Measurements from ENCODE around the gene HMHB1. TPM values are rescaled to one million over a fixed set of nuclear protein-coding genes. Genes with fewer than 3 reads are reported as not detected.

Gene HMHB1
- total and polyA plus RNA-seq, 2 experiments from 2014 or later, result not detected

DNA sequence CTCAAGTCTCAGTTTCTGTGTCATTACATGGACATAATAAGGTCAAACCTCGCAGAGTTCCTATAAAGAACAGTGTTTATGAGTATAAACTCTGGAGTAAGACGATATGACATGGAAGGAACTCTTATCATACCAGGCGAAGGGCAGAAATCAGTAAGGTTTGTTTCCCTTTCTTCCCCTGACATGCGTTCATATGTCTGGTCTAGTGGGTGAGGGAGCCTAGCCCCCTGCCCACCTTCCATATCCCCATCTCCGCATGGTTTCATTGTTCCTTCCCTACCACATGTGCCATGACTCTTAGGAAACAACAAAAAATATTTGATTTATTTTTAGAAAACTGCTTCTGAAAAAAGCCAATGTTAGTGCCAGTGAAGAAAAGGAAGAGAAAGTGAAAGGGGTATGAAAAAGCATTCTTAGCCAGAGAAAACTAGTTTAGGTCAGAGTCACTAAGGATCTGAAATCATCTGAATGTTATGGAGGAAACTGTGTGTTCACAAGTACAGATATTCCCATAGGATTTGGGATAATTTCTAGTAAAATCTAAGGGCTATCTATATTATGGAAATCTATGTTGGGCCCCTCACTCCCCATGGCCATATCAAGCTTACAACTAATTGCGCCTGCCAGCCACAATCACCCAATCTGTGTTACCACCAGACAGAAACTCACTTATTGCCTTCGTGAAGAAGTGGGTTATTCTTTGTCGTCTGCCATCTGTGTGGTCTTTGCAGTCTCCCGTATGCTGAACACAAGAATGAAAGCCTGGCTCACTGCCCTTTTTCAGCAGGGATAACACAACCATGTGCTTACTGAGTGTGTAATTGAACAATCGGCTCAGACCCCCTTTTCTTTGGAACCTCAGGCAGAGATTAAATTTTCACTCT, 19.9 kb upstream of the HMHB1 start:
- no peaks in the 10 kb centered on the region for H3K9me3 ChIP-seq (ENCODE audit: low read depth)
- 77% methylated on average over 10 of the region's 10 CpGs for WGBS (ENCODE audit: low lambda C conversion rate, missing lambda C conversion rate)
- no peak overlapping the region for H3K27ac ChIP-seq
- TF ChIP-seq EZH2phosphoT487 (IDR thresholded peaks at IDR 0.05; ENCODE audit: low read depth, severe bottlenecking, unreplicated experiment) (no peak), CTCF (IDR thresholded peaks at IDR 0.05; ENCODE audit: poor library complexity) (no peak), EZH2 (IDR thresholded peaks at IDR 0.05; ENCODE audit: borderline replicate concordance) (no peak)
- no peak overlapping the region for H3K4me3 ChIP-seq
- H3K4me1 ChIP-seq (ENCODE audit: insufficient read depth), result no peaks in the 10 kb centered on the region
- no peaks in the 10 kb centered on the region for H4K20me1 ChIP-seq (ENCODE audit: insufficient read depth, poor library complexity, severe bottlenecking)
- no peak overlapping the region for H2AFZ ChIP-seq
- no peaks in the 10 kb centered on the region for H3K9me2 ChIP-seq (replicated peaks; ENCODE audit: insufficient read depth)
- no peak overlapping the region for H3K4me2 ChIP-seq
- H3K36me3 ChIP-seq (replicated peaks; ENCODE audit: insufficient read depth, low read depth), result no peaks in the 10 kb centered on the region
- no peaks in the 10 kb centered on the region for H3K79me2 ChIP-seq
- H3K27me3 ChIP-seq, result no peaks in the 10 kb centered on the region
- DNase-seq (ENCODE audit: low spot score), result no peak

DNA sequence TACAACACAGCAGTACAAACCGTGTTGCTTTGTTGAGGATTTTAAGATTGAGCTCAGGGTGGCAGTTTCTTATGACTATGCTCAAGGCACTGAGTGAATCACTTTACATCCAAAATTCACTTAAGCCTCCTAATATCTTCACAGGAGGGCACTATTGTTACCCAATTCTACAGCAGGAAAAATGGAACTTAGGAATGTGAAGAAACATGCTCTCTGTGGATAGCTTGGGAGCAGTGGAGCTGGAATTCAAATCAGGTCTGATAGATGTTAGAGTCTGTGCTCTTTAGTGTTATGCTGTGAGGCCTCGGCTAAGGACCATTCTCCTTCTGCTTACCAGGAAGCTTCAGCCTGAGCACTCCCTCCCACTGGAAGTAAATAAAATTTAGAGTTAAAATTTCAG, 18.7 kb upstream of the HMHB1 start:
- Histone ChIP-seq H3K4me3 (no peak overlapping the region), H3K9me3 (ENCODE audit: low read depth) (no peaks in the 10 kb centered on the region), H3K36me3 (replicated peaks; ENCODE audit: insufficient read depth, low read depth) (no peaks in the 10 kb centered on the region), H3K79me2 (no peaks in the 10 kb centered on the region), H3K9me2 (replicated peaks; ENCODE audit: insufficient read depth) (no peaks in the 10 kb centered on the region), H2AFZ (no peak overlapping the region), H3K4me1 (ENCODE audit: insufficient read depth) (no peaks in the 10 kb centered on the region), H3K4me2 (no peak overlapping the region), H3K27ac (no peak overlapping the region), H3K27me3 (no peaks in the 10 kb centered on the region), H4K20me1 (ENCODE audit: insufficient read depth, poor library complexity, severe bottlenecking) (no peaks in the 10 kb centered on the region)
- TF ChIP-seq EZH2 (IDR thresholded peaks at IDR 0.05; ENCODE audit: borderline replicate concordance), result no peak
- TF ChIP-seq CTCF (IDR thresholded peaks at IDR 0.05; ENCODE audit: poor library complexity), result no peak
- no peak for TF ChIP-seq EZH2phosphoT487 (IDR thresholded peaks at IDR 0.05; ENCODE audit: low read depth, severe bottlenecking, unreplicated experiment)
- WGBS (ENCODE audit: low lambda C conversion rate, missing lambda C conversion rate), result 77% methylated on average over 2 of the region's 2 CpGs
- DNase-seq (ENCODE audit: low spot score), result no peak

DNA sequence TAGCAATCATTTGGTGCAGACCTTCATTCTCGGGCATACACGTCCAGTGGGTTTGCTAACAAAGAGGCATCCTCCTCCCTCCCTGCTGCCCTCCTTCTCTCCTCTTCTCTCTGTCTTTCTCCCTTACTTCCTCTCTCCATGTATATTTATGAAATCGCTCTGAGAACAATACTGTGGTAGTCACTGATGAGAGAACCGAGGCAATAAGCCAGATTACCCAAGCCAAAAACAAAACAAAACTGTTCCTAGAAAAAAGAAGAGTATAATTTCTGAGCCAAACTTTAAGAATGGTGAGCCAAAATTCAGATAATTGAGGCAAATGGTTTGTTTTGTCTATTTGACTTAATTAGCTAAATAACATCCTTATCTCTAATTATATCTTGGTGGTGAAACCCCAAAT, 15.8 kb upstream of the HMHB1 start:
- Histone ChIP-seq H3K36me3 (replicated peaks; ENCODE audit: insufficient read depth, low read depth) (no peaks in the 10 kb centered on the region), H2AFZ (no peak overlapping the region), H3K27me3 (no peaks in the 10 kb centered on the region), H3K9me2 (replicated peaks; ENCODE audit: insufficient read depth) (no peaks in the 10 kb centered on the region), H3K4me2 (no peak overlapping the region), H3K4me1 (ENCODE audit: insufficient read depth) (no peaks in the 10 kb centered on the region), H3K79me2 (no peaks in the 10 kb centered on the region), H4K20me1 (ENCODE audit: insufficient read depth, poor library complexity, severe bottlenecking) (no peaks in the 10 kb centered on the region), H3K9me3 (ENCODE audit: low read depth) (no peaks in the 10 kb centered on the region), H3K4me3 (no peak overlapping the region), H3K27ac (no peak overlapping the region)
- no peak for DNase-seq (ENCODE audit: low spot score)
- 93% methylated on average over 4 of the region's 4 CpGs for WGBS (ENCODE audit: low lambda C conversion rate, missing lambda C conversion rate)
- TF ChIP-seq EZH2 (IDR thresholded peaks at IDR 0.05; ENCODE audit: borderline replicate concordance) (no peak), CTCF (IDR thresholded peaks at IDR 0.05; ENCODE audit: poor library complexity) (no peak), EZH2phosphoT487 (IDR thresholded peaks at IDR 0.05; ENCODE audit: low read depth, severe bottlenecking, unreplicated experiment) (no peak)
